ENCODE measurements around the gene CLEC10A.
"Not testable (repeated sequence)": the region's sequence is repeated elsewhere in the genome, so short reads cannot be mapped to it uniquely, and the experiment has no call there.

The CLEC10A gene, protein sequence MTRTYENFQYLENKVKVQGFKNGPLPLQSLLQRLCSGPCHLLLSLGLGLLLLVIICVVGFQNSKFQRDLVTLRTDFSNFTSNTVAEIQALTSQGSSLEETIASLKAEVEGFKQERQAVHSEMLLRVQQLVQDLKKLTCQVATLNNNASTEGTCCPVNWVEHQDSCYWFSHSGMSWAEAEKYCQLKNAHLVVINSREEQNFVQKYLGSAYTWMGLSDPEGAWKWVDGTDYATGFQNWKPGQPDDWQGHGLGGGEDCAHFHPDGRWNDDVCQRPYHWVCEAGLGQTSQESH

DNA sequence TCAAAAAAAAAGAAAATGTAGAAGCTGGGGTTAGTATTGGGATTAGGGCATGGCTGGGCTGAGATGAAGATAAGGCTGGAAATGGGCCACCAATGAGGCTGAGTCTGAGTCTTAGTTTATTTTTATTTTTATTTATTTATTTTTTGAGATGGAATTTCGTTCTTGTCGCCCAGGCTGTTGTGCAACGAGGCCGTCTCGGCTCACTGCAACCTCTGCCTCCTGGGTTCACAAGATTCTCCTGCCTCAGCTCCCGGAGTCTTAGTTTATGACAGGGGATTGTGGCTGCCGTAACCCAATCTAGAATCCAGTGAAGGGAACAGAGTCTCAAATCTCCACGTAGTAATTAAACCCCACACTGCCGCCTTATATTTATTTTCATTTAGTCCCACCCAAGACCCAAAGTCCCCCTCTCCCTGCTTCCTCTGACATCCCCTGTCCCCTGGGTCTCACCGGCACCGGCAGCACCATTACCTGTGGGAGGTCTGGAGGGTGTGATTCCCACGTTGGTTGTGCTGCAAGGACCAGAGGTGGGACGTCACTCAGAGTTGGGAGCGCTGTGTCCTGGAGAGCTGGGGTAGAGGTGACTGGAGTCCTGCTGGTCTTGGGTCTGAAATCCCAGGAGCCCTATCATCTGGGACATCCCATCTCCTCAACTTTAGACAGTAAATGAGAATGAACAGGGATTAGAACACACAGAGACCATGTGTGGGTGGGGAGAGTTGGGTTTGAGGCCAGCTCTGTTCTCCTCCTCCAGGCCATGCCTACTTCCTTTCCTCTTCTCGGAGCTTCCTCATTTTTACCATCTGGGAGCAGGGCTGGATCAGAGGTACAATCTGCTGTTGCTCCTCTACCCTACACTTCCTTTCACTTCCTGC is at the start of gene CLEC10A:
TSS of gene CLEC10A (minus strand) at position 671 of the 875 bp plus-strand sequence. CDS start 1,439 bp downstream, outside the sequence.
- no peak for DNase-seq

DNA sequence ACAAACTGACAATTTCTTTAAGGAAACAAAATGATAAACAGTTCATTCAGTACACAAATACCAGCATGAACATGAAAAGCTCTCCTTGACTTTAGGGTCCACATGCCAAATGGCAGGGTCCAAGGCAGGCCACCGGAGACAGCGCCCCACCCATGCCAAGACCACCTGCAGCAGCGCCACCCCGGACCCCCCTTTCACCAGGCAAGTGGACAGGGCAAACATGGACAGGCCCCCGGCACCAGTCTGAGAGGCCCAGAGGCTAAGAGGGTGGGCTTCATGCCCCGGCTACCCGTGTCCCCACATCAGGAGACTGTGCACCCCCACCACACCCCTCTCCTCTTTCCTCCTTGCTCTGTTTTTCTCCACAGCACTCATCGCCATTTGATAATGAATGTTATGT is 49.3 kb upstream of the CLEC10A start:
- no peak for DNase-seq

DNA sequence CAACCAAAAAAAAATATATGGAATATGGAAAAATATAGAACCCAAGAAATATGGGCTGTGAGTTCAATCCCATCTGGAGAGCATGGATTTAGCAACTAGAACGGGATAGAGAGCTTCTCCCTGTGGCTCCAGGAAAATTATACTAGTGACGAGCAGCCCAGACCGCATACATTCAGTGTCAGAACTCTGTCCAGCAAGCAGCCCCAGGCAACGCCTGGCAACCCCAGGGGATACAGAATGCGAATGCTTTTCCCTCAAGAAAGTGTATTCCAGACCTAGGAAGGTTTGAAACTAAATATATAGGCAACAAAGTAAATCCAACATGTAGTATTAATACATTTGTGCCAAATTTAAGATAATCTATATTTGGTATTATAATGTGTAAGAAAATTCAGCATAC is 48.1 kb upstream of the CLEC10A start:
- DNase-seq = no peak

DNA sequence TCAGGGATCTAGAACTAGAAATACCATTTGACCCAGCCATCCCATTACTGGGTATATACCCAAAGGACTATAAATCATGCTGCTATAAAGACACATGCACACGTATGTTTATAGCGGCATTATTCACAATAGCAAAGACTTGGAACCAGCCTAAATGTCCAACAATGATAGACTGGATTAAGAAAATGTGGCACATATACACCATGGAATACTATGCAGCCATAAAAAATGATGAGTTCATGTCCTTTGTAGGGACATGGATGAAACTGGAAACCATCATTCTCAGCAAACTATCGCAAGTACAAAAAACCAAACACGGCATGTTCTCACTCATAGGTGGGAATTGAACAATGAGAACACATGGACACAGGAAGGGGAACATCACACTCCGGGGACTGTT is 47.5 kb upstream of the CLEC10A start:
- DNase-seq = not testable (repeated sequence)

DNA sequence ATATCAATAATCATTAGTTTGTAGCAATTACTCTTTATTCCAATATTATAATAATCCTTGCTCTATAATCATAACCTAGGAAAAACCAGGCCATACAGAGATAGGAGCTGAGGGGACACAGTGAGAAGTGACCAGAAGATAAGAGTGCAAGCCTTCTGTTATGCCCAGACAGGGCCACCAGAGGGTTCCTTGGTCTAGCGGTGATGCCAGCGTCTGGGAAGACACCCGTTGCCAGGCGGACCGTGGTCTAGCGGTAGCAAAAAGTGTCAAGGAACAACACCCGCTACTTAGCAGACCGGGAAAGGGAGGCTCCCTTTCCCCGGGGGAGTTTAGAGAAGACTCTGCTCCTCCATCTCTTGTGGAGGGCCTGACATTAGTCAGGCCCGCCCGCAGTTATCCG is 46.3 kb upstream of the CLEC10A start:
- not testable (repeated sequence) for DNase-seq

DNA sequence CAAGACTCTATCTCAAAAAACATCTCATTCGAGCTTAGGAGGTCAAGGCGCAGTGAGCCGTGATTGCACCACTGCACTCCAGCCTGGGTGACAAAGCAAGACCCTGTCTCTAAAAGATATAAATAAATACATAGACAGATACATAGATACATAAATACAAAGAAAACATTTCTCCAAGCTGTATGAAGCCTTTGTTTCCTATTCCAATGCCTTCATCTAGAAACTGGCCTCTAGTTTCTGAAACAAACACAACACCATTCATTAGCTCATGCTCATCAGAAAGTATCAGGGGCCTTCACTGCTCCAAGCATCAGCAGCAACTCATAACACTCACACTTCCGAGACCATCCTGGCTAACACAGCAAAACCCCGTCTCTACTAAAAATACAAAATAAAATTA is 44.9 kb upstream of the CLEC10A start:
- no peak for DNase-seq

DNA sequence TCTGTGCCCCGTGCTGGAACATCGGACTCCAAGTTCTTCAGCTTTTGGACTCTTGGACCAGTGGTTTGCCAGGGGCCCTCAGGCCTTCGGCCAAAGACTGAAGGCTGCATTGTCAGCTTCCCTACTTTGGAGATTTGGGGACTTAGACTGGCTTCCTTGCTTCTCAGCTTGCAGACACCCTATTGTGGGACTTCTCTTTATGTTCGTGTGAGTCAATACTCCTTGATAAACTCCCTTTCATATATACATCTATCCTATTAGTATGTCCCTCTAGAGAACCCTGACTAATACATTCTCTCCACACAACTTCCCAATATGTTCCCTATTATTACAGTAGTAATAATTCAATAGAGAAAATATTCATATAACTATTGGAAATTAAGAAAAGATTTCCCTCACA is 43.8 kb upstream of the CLEC10A start:
- no peak for DNase-seq

DNA sequence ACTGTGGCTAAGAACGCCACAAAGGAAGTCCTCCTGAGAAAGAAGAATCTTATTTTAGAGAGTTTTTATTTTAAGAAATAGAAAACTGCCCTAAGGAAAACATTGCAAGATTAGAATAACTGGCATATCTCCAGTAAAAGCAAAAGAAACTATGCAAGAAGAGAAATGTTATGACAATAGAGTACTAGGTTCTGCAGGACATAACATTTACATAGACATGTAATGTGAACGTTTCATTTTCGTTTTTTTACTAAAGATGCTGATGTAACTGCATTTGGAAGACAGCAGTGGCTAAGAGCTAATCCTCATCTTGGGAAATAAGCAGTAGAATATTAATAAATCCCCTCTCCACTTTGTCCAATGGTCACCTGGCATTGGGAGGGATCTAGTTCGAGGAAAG is 42.3 kb upstream of the CLEC10A start:
- no peak for DNase-seq

DNA sequence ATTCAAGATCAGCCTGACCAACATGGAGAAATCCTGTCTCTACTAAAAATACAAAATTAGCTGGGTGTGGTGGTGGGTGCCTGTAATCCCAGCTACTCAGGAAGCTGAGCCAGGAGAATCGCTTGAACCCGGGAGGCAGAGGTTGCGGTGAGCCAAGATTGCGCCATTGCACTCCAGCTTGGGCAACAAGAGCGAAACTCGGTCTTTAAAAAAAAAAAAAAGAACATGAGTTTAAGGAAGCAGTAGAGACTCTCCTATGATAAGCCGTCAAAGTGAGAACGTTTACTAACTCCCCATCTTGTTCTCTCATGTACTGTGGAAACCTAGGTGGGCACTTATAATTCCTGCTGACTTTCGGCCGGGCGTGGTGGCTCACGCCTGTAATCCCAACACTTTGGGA is 40.6 kb upstream of the CLEC10A start:
- DNase-seq = not testable (repeated sequence)

DNA sequence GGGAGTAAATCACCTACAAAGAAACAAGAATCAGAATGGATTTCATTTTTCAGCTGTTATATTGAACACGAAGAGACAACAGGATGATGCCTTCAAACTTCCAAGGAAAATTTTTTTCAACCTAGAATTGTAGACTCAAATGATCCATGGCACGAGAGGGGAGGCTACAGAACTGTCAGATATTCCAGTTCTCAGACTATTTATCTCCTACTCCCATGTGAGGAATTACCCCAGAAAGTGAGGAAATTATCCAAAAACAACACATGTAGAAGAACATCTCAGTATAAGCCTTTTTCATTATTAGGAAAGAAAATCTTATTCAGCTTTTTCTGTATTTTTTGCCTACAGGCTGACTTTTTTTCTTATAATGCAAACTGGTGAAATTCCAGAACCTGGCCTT is 40.1 kb upstream of the CLEC10A start:
- no peak for DNase-seq

DNA sequence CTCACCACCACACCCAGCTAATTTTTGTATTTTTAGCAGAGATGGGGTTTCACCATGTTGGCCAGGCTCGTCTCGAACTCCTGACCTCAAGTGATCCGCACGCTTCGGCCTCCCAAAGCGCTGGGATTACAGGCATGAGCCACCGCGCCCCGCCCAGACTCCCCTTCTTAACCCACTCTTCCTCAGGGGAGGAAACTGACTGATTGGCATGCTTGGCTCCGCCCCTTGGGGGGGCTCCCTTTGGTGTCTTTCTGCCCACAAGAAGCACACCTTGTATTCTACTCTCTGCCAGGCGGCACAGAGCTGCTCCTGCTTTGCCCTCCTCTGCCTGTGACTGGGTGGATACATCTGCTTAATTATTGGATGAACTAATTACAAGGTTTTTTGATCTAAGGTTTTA is 39.3 kb upstream of the CLEC10A start:
- DNase-seq = no peak

DNA sequence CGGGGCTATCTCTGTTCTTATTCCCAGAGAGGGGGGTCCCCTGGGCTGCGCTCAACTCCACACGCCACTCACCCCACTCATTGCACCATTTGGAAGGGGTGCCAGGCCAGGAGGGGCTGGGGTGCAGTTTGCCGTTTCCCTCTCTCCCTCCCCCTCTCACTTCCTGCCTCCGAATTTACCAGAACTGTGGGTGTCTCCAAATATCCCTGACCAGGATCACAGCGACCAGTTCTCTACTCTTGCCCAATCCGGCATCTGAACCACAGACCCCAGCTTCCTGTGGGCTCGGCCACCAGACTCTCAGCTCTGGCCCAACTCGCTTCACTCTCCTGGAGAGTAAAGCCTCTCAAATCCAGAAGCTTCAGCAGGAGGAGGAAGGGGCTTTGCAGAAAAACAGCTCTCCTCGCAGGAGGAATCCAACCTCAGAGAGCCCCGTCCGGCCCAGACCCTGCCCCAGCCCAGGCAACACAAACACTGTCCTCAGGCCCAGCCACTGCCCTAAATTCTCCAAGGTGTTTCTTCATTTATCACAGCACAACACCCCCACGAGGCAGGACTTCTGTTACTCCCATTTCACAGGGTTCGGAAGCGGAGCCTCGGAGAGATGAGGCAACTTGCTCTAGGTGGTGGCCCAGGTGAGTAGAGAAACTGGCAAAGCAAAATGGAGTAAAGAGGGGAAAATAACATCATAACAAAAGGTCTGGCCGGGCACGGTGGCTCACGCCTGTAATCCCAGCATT is 35.0 kb upstream of the CLEC10A start:
- DNase-seq = no peak

DNA sequence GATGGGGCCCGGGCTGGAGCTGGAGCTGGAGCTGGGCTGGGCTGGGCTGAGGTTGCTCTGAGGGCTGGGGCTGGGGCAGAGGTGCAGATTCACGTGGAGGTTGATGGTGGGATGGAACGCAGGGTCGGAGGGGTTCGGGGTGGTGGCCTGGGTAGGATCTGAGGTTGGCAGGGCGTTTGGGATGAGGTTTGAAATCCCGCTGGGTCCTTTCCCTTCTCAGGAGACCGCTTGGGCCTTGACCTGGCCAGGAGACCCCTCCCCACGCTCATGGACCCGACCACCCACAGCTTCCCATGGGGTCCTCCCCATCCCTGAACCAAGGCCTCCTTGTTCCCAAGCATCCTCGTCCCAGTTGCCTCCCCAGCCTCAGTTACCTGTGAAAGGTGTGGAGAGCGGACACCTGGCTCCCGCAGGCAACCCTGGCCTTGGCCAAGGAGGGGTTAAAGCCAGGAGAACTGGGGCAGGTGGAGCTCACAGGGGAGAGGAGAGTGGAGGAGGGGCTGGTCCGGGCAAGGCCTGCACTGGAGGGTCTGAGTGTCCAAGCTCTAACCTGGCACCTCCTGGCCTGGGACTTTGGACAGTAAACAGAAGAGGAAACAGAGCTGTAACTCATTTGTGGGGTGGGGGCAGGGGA is 34.3 kb upstream of the CLEC10A start, which contains the start of gene ASGR2:
TSS of gene ASGR2 (minus strand) at position 582 of the 634 bp plus-strand sequence. CDS start 582 bp downstream, outside the sequence.
- no peak for DNase-seq

DNA sequence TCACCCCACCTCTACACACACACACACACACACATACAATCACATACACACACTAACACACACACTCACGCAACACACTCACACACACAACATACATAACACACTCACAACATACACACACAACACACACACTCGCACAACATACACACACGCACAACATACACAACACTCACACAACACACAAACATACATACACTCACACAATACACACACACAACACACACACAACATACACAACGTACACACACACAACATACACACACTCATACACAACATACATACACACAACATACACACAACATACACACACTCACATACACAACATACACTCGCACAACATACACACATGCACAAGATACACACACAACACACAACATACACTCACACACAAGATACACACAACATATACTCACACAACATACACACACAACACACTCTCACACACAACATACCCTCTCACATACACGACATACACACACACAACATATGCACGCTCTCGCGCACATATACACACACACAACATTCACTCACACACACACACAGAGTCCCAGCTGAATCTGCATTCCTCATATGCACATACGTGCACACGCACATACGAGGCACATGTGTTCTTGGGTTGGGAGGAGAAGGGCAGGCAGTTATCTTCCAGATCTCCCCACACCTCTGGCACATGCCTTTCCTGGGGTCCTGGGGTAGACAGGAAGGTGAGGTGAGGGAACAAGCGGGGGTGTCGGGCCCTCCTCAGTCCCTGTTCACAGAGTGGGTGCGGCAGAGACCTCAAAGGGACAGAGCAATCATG is 33.4 kb upstream of the CLEC10A start:
- no peak for DNase-seq

DNA sequence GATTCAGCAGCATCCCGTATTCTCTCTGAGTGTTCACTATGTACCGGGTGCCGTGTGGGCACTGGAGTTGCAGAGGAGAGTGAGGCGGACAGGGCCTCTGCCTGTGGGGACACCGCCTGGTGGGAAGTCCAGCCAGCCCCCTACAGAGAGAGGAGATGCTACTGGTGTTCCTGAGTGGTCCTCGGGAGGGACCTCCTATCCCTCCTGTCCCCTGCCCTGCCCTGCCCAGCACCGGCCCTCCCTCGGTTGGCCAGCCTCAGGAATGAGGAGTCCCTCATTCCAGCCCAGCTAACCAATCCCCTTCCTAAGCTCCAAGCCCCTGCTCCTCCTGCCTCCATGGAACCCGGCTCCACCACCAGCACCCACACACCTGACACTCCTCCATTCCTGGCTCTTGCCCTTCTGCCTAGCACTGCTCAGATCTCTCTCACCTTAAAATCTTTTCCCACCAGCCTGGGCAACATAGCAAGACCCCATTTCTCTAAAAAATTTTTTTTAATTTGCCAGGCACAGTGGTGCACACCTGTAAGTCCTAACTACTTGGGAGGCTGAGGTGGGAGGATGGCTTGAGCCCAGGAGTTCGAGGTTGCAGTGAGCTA is 32.6 kb upstream of the CLEC10A start:
- no peak for DNase-seq

DNA sequence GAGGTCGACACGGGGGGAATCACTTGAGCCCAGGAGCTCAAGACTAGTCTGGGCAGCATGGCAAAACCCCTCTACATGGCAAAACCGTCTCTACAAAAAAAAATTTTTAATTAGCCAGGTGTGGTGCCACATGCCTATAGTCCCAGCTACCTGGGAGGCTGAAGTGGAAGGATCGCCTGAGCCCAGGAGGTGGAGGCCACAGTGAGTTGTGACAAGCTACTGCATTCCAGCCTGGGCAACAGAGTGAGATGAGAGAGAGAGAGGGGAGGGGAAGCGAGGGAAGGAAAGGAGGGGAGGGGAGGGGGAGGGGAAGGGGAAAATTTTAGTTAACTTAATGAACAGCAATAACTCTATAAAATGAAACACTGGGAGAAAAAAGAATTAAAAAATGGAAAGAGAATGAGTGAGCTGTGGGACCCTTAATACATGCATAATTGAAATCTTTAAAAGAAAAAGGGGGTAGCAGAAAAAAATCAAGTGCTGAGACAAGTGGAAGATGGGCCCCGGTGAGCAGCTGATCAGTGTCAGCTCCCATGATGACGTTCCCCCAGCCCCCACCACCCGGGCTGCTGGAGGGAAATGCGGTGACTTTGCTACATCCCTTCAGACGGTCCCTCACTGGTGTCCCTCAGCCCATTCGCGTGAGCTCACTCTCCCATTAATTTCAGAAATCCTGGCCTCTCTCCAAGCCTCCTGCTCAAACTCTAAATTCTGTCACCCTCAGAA is 31.9 kb upstream of the CLEC10A start:
- DNase-seq = no peak

DNA sequence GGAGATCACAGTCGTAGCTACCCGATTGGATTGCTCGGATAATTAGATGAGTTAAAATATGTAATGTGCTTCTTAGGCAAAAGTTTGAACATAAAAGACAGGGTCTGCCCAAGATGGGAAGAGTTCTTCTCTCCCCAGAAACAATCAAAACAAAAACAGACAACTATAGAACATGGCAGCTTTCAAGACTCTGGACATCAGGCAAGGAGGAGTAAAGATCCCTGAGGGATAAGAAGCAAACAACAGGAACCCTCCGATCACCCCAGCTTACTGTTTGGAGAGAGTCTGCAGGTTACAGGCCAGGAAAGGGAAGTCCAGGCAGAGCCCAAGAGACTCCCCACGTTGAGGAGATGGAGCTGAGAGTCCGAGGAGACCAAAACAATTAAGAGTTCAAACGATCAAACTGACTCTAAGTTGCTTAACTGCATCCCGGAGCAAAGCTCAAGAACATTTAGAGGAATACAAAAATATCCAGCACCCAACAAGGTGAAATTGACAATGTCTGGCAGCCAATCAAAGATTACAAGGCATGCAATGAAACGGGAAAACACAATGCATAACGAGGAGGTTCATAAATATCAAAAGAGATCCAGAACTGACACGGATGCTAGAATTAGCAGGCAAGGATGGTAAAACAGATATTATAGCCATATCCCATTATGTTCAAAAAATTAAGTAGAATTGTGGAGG is 30.7 kb upstream of the CLEC10A start:
- DNase-seq = no peak

DNA sequence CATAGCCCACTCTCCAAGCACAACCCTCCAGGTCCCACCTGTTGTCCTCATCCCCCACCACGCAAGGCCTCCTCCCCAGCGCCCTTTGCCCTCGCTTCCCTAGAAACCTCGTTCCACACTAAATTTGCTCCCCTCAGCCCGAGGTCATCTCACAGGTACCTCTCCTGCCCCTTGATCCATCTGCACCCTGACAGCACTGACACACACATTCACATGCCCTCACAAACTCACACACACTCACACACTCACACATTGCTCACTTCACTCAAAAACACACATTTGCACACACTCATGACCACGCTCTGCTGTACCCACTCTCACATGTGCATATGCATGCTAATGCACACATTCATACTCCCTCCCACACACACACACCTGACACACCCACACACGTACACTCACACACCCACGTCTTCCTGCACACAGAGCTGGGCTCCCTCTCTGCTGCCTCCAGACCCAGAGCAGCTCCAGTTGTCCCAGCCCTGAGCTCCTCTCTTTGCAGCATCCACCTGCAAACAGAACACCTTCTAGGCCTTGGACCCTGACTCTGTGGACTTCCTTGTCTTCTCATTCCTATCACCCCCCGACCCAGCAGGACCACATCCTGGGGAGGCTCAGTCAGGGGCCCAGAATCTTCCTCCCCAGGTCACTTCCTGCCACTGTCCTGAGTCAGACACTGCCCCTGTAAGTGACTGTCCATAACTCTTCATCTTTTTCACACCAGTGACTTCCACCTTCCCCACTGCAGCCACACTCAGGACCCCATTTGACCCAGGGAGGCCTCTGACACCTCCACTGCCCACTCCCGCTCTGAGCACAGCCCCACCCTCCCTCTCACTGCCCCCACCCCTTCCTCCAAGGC is 29.6 kb upstream of the CLEC10A start:
- DNase-seq = no peak

DNA sequence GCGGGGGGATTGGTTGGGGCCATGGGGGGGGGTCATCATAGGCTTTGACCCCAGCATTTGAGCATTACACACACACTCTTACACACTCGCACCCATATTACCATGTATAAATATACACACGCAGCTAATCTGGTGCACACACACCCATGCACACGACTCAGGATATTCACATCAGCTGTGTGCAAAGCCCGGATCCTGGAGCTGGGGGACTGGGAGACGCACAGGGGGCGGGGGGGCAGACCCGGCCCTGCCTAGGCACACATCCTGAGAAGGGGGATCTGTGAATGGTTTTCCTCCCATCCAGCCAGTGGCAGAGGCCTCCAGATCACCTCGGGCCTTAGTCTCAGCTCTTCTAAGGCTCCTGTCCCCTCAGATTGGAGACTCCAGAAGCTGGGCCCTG is 28.9 kb upstream of the CLEC10A start:
- no peak for DNase-seq
